GM19099 (cell line): ENCODE results near the gene ANLN.

Experiments used
- POLR2A ChIP-seq: IDR thresholded peaks from 3 replicates; pipeline ENCODE4 v1.6.1; 2011; ENCODE audit warnings: low read depth; ENCODE audit not compliant: insufficient read length; ENCODE audit errors: extremely low read depth

The ANLN gene

DNA sequence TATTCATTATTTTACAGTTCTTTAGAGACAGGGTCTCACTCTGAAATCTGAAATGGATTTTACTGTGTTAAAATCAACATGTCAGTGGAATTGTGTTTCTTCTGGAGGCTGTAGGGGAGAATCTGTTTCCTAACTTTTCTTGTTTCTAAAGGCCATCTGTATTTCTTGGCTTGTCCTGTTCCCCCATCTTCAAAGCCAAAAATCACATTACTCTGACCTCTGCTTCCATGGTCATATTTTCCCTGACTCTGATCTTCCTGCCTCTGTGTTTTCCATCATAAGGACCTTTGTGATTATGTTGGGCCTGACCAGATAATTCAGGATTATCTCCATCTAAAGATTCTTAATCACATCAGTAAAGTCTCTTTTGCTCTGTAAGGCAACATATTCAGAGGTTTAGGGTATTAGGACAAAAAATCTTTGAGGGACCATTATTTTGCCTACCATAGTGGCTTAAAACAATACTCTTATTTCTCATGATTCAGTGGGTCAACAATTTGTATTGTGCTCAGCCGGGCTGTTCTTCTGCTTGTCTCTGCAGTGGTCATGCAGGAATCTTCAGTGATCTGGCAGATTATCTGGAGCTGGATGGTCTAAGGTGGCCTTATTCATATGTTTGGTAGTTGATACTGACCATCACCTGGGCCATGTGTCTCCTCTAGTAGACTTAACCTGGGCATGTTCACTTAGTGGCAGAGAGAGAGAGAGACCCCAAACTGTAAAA is 5.7 kb downstream of the ANLN start:
- TF ChIP-seq POLR2A, result no peak

DNA sequence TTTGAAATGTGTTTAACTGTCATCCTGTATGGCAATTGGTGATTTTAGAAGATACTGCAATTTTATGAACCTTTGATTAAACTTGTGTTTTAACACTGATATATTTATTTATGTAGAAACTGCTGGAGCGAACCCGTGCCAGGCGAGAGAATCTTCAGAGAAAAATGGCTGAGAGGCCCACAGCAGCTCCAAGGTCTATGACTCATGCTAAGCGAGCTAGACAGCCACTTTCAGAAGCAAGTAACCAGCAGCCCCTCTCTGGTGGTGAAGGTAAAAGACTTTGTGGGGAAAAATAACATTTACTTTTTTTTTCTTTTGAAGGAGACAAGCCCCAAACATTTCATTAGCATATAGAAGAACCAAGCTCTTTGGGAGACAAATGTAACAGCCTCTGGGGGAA is 6.5 kb downstream of the ANLN start:
- no peak for TF ChIP-seq POLR2A

DNA sequence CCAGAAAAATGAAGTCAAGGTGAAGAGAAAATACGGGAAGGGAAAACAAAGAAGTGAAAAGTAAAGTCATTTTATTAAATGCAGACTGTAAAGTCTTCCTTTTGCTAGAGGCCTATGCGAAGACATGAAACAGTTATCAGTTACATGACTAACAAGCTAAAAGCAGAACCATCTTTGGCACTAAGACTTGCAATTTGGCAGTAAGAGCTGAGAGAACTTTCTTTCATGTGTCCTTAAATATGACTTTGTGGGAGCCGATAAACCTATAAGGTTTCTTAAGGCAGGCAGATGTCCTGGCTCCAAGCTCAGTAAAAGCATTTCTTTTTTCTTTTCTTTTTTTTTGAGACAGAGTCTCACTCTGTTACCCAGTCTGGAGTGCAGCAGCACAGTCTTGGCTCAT is 10.4 kb downstream of the ANLN start:
- no peak for TF ChIP-seq POLR2A

DNA sequence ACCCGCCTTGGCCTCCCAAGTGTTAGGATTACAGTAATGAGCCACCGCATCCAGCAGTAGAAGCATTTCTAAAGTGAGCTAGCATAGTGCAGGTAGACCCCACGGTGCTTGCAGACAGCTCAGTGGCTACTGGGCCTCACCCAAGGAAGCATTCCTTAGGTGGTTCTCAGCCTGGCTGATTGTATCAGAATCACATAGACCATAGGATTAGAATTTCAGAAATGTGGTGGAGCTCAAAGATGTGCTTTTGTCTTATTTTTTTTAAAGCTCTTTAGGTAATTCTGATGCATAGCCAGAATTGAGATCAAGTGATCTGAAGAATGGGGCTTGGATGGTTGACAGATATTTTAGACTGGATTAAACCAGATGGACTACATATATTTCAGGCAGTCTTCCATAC is 10.9 kb downstream of the ANLN start:
- TF ChIP-seq POLR2A, result no peak

- TF ChIP-seq POLR2A, result no peak
These were observed 13.8 kb downstream of the ANLN start for GRCh38 chr7:36403452-36403851.

GRCh38 chr7:36404639-36405408 is 15.2 kb downstream of the ANLN start:
- no peak for TF ChIP-seq POLR2A

DNA sequence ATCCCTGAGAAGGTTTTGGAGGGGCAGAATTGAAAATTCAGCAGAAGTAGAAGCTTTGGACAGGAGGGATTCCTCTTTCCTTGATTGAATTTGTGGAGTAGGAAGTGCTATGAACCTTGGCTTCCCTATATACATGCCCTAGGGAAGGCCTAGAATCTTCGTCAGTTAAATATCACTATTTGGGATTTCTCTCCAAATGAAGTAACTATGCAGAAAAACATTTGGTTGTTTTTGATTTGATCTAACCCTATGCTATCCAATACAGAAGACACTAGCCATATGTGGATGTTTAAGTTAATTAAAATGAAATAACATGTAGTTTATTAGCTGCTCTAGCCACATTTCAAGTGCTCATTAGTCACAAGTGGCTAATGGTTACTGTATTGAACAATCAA is 15.7 kb downstream of the ANLN start:
- TF ChIP-seq POLR2A, result no peak

DNA sequence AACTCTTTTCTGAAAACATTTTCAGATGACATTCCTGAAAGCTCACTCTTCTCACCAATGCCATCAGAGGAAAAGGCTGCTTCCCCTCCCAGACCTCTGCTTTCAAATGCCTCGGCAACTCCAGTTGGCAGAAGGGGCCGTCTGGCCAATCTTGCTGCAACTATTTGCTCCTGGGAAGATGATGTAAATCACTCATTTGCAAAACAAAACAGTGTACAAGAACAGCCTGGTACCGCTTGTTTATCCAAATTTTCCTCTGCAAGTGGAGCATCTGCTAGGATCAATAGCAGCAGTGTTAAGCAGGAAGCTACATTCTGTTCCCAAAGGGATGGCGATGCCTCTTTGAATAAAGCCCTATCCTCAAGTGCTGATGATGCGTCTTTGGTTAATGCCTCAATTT is 16.5 kb downstream of the ANLN start:
- TF ChIP-seq POLR2A, result no peak

DNA sequence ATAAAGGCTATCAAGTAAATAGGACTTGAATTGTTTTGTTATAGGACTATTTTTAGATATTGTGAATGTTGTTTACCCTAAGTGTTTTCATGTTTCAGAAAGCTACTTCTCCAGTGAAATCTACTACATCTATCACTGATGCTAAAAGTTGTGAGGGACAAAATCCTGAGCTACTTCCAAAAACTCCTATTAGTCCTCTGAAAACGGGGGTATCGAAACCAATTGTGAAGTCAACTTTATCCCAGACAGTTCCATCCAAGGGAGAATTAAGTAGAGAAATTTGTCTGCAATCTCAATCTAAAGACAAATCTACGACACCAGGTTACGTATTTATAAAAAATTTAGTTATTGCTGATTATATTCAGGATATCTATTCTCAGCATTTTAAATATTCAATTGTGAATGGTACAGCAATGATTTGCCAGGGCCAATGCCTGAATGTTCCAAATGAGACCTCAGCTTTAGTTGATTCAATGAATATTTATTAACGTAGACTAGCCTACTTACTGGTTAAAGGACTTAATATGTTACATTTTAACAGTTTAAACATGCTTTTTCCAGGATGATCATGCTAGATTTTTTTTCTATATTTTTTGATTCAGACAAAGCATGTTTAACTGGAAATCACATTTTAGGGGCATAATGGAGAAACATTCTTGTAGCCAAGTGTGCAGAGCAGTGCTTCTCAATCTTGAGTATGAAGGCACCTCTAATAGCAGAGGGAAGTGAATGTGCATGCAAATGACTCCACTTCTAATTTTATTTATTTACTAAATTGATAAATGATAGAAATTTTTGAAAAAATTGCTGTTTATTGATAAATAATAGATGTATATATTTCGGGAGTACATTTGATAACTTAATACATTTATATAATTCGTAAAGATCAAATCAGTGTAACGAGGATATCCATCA is 18.2 kb downstream of the ANLN start:
- no peak for TF ChIP-seq POLR2A

DNA sequence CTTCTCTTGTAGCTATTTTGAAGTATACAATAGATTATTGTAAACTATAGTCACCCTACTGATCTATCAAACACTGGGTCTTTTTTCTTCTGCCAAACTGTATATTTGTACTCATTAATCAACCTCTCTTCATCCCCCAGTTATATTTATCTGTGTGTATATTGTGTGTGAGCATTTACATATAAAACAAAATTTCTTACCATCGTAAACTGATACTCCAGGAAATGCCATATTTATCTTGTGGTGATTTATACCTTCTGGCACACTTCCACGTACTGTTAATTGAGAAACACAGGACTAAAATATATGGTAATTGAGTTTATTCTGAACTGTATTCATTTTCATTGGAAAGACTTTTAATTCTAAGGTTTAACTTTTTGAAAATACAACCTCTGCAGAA is 18.9 kb downstream of the ANLN start:
- TF ChIP-seq POLR2A, result no peak

- no peak for TF ChIP-seq POLR2A
These were observed 19.5 kb downstream of the ANLN start for GRCh38 chr7:36409180-36409579.

DNA sequence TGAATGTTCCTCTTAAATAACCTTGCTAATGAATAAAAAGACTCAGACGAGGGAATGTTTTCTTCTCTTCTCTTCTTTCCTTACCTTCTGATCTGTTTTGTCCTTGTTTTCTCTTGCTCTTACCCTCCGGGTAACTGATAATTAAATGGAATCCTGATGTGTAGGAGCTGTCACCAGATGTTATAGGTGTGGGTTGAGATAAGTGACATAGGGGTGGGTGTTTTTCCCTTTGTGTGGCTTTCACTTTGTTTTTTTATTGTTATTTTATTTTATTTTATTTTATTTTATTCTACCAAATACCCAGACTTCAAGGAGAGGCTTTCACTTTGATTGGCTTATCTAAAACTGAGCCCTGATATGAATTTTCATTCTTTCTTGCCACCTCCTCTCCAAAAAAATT is 25.5 kb downstream of the ANLN start:
- no peak for TF ChIP-seq POLR2A

GRCh38 chr7:36416251-36416650 is 26.6 kb downstream of the ANLN start:
- TF ChIP-seq POLR2A, result no peak

DNA sequence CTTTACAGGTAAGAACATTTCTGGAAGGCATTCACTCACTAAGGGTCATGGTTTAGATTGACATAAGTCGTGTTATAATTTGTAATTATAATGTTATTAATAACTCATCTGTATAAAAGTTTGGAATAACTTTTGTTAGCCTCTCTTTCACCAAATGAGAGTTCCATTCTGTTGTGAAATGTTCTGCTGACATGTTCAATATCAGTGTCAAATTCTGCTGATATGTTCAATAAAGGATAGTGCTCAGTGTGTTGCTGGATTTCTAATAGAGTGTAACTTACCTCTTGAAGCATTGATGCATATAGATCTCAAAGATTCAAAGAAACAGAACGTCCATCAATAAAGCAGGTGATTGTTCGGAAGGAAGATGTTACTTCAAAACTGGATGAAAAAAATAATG is 30.6 kb downstream of the ANLN start:
- no peak for TF ChIP-seq POLR2A

- TF ChIP-seq POLR2A, result no peak
These were observed 32.4 kb downstream of the ANLN start for GRCh38 chr7:36422072-36422471.

DNA sequence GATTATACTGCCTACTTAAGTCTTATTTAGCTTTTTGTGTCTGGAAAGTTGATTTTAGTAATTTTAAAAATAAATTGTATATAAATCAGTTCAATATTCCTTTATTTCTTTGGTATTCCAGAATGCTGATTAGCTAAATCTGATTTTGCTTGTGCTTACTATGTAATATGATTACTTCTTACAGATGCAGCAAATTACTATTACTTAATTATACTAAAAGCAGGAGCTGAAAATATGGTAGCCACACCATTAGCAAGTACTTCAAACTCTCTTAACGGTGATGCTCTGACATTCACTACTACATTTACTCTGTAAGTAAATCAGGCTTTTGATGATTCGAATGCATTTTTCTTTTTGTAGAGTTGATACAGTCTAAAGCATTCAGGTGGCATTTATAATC is 34.0 kb downstream of the ANLN start:
- no peak for TF ChIP-seq POLR2A

GRCh38 chr7:36430186-36430585 is 40.5 kb downstream of the ANLN start:
- no peak for TF ChIP-seq POLR2A
